ENCODE results near the gene HAND2.

HAND2 gene

GRCh38 chr4:173525118-173526011 is 4.7 kb downstream of the HAND2 start:
- DNase-seq (ENCODE audit: low read depth), result no peak
- TF ChIP-seq CTCF (IDR thresholded peaks at IDR 0.05; ENCODE audit: control insufficient read depth, extremely low read depth, insufficient read depth), result no peak
- no peak overlapping the region for H3K4me3 ChIP-seq (ENCODE audit: low read depth, low read length)

DNA sequence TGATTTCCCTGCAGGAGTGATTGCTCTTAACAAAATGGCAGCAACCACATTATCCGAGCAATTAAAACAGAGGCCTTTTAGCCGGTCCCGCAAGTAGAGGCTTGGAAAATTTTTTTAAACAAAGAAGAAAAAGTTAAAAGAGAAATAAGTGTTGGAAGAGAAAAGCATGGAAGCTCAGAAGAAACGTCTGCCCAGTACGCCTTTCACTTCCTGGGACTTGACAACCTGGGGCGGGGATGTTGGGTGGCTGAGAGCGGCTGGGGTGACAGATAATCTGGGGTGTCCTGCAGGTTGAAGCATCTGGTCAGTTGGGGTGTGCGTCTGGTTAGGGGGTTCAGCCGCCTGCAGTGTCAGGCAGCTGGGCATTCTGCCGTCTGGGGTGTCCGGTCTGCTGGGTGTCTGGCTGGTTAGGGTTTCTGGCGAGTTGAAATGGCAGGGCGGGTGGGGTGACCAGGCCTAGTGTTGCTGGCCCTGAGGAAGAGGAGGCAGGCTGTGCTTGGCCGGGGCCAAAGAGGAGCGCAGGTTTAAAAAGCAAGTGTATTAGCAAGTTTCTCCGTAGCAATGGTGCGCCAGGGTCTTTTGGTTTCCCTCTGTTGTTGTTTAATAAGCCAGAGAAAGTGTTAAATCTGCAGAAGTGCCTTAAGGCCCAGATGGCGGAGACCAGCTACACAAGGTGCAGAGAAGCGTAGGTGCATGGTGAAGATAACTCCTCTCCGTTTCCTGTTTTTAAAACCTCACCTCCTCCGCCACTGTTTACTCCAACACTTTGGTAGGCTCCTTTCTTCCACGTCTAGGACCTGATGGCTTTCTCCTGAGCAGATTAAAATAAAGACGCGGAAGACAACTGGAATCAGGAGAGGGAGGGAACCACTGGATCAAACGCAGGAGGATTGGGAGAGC is 5.6 kb downstream of the HAND2 start:
- TF ChIP-seq CTCF (IDR thresholded peaks at IDR 0.05; ENCODE audit: control insufficient read depth, extremely low read depth, insufficient read depth), result no peak
- no peak for DNase-seq (ENCODE audit: low read depth)
- no peak overlapping the region for H3K4me3 ChIP-seq (ENCODE audit: low read depth, low read length)

GRCh38 chr4:173522951-173523395 is 7.1 kb downstream of the HAND2 start:
- TF ChIP-seq CTCF (IDR thresholded peaks at IDR 0.05; ENCODE audit: control insufficient read depth, extremely low read depth, insufficient read depth), result no peak
- H3K4me3 ChIP-seq (ENCODE audit: low read depth, low read length), result no peak overlapping the region
- no peak for DNase-seq (ENCODE audit: low read depth)

DNA sequence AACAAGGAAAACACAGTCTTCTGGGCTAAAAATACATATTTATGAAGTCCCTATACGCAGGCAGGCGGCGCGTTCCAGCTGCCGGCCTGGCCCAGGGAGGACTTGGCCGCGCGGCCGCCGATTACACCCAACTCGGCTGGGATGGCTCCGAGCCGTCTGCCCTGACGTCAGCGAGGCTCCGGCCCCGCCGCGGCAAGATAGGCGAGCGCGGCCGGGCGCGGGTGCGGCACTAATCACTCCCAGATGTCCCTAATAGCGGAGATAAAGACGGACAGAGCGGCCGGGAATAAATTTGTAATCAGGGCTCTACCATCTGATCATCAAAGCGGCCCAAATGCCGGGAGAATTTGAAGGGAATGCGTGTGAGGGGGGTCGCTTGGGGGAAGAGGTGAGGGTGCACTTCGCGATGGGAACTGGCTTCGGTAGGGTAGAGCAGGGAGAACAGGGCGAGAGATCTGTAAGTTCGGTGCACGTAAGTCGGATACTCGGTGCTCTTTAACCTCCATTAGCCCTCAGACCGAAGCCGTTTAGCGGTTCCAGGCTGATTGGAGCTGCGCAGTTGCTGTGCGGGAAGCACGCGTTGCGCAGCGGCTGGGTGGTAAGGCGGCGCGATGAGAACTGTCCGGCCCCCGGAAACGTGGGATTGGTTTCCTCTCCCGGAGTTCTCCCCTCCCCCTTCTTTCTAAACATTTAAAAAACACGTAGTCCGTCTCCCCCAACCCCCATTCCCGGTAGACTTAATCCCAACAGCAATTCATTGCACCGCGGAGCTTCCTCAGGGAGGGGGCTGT is 7.7 kb downstream of the HAND2 start:
- TF ChIP-seq CTCF (IDR thresholded peaks at IDR 0.05; ENCODE audit: control insufficient read depth, extremely low read depth, insufficient read depth), result no peak
- H3K4me3 ChIP-seq (ENCODE audit: low read depth, low read length), result no peak overlapping the region
- DNase-seq (ENCODE audit: low read depth), result no peak

DNA sequence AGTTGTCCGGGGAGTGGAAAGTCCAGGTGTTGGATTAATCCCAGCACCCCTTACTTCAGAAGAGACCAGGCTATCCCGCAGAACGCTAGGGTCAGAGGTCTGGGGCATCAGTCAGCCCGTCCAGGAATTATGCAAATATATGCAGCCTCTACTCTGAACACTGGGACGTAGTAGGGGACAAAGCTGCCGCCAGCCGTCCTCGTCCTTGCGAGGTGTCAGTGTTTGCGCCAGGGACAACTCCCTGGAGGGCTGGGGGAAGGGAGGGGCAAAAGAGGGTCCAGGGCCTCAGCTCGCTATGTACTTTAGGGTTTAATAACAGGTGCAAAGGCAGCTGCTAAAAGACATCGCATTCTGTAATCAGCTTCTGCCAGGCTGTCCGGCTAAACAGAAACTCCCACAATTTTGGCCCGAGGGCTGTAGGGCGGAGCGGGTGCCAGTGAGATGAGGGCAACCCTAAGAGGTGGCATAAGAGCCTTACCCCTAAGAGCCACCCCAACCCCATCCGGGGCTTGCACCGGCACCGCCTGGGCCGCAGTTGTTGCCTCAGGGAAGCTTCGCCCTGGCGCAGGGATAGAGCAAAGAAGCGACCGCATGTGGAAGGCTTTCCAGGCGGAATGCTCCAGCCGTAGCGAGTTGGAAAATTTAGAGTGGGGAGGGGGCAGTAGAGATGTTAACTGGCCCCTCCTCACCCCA is 8.4 kb downstream of the HAND2 start:
- no peak for DNase-seq (ENCODE audit: low read depth)
- no peak overlapping the region for H3K4me3 ChIP-seq (ENCODE audit: low read depth, low read length)
- no peak for TF ChIP-seq CTCF (IDR thresholded peaks at IDR 0.05; ENCODE audit: control insufficient read depth, extremely low read depth, insufficient read depth)

GRCh38 chr4:173520921-173521466 is 9.0 kb downstream of the HAND2 start:
- DNase-seq (ENCODE audit: low read depth), result no peak
- no peak overlapping the region for H3K4me3 ChIP-seq (ENCODE audit: low read depth, low read length)
- TF ChIP-seq CTCF (IDR thresholded peaks at IDR 0.05; ENCODE audit: control insufficient read depth, extremely low read depth, insufficient read depth), result no peak

All from LNCaP clone FGC (cell line).